DOHH2 (cell line): ENCODE data around the gene ASPSCR1.

Experiments
- H3F3A ChIP-seq: fragments of 200-600 bp; sonication (generic), shearing (Covaris generic); 2 replicates; pipeline ENCODE4 v1.6.0; 2016; ENCODE audit warnings: antibody characterized with exemption, mild to moderate bottlenecking; ENCODE audit not compliant: control insufficient read depth, insufficient read depth
- H3K27ac ChIP-seq: fragments of 200-600 bp; sonication (generic); 2 replicates; pipeline ENCODE4 v1.5.1; 2014; ENCODE audit warnings: low read depth, mild to moderate bottlenecking, low read length, moderate library complexity
- H3K27me3 ChIP-seq: fragments of 200-600 bp; sonication (generic); 2 replicates; pipeline ENCODE4 v1.6.1; 2014; ENCODE audit warnings: mild to moderate bottlenecking, low read length, mixed read lengths; ENCODE audit not compliant: control insufficient read depth
- H3K36me3 ChIP-seq: fragments of 200-600 bp; sonication (generic); 2 replicates; pipeline ENCODE4 v1.6.1; 2014; ENCODE audit warnings: mild to moderate bottlenecking, low read length, moderate library complexity, mixed read lengths; ENCODE audit not compliant: control insufficient read depth
- H3K4me1 ChIP-seq: fragments of 200-600 bp; sonication (generic); 2 replicates; pipeline ENCODE4 v1.6.1; 2014; ENCODE audit warnings: mild to moderate bottlenecking, low read length, mixed read lengths; ENCODE audit not compliant: control insufficient read depth
- H3K4me2 ChIP-seq: fragments of 200-600 bp; sonication (generic); 2 replicates; pipeline ENCODE4 v1.6.0; 2014; ENCODE audit warnings: mild to moderate bottlenecking, low read length, moderate library complexity
- H3K4me3 ChIP-seq: fragments of 200-600 bp; sonication (generic); 2 replicates; pipeline ENCODE4 v1.5.1; 2014; ENCODE audit warnings: mild to moderate bottlenecking, low read length, mixed read lengths
- H3K79me2 ChIP-seq: fragments of 200-600 bp; sonication (generic); 2 replicates; pipeline ENCODE4 v1.6.1; 2014; ENCODE audit warnings: mild to moderate bottlenecking, low read length, mixed read lengths; ENCODE audit not compliant: control insufficient read depth
- H3K9me2 ChIP-seq: fragments of 200-600 bp; sonication (generic); replicated peaks from 2 replicates; pipeline ENCODE4 v1.6.1; 2014; ENCODE audit warnings: mild to moderate bottlenecking, low read length, mixed read lengths; ENCODE audit not compliant: control insufficient read depth
- H3K9me3 ChIP-seq: fragments of 200-600 bp; sonication (generic); 2 replicates; pipeline ENCODE4 v1.6.1; 2014; ENCODE audit warnings: antibody characterized with exemption, low read length, mixed read lengths; ENCODE audit not compliant: control insufficient read depth, insufficient read depth
- H4K20me1 ChIP-seq: fragments of 200-600 bp; sonication (generic); 2 replicates; pipeline ENCODE4 v1.6.0; 2014; ENCODE audit warnings: low read depth, mild to moderate bottlenecking, antibody characterized with exemption, low read length, moderate library complexity; ENCODE audit not compliant: control insufficient read depth, insufficient read depth
- CTCF ChIP-seq: fragments of 200-600 bp; sonication (generic); IDR thresholded peaks from one replicate; pipeline ENCODE4 v1.5.1; 2014; ENCODE audit warnings: antibody characterized with exemption, mild to moderate bottlenecking, low read depth, low read length; ENCODE audit not compliant: poor library complexity, severe bottlenecking
- EZH2phosphoT487 ChIP-seq: fragments of 200-600 bp; sonication (generic); IDR thresholded peaks from 2 replicates; pipeline ENCODE4 v1.6.1; 2017; ENCODE audit warnings: borderline replicate concordance, mild to moderate bottlenecking, antibody characterized with exemption, low read length, moderate library complexity, mixed read lengths

Gene ASPSCR1

DNA sequence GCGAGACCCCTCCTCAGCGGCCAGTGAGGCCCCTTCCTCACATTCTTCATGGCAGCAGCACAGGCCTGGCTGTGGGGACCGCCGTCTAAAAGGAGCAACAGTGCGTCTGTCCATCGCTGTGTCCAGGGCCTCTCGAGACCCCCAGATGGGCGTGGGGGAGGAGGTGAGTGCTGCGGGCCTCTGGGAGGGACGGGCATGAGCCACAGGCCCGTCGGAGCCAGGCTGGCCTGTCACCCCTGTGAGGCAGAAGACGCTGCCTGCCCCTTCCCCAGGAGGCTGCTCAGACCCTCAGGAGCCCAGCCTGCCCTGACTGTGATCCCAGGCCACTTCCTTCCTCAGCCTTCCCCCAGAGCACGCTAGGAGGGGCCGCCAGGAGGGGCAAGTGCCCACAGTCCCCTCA lies 38.2 kb upstream of the ASPSCR1 start:
- no peak overlapping the region for H3K27ac ChIP-seq
- H3K9me2 ChIP-seq = no peaks in the 10 kb centered on the region
- H3K79me2 ChIP-seq = peaks cover 15% of the 10 kb centered on the region

DNA sequence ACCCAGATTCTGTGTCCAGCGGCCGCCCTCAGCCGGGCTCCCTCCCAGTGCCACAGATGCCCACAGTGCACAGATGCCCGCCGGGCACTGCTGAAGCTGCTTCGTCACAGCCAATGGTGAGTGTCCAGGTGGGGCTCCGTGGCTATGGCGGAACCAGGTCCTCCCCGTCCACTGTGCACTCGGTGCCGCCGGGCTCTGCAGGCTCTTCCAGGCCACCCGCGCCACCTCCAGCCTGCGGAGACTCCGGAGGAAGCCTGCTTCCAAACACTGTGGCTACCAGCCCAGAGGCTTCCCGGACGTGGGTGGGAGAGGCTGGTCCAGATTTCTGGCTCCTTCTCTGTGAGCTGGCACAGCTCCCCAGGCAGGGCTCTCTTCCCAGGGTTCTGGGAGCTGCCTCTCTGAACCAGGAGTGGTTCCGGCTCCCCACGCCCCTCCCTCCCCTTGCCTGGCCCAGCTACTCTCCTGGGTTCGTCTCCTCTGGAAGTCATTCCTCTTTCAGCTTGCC lies 37.5 kb upstream of the ASPSCR1 start:
- Histone ChIP-seq H3K4me3 (no peak overlapping the region), H3K27ac (no peak overlapping the region), H3K79me2 (peaks cover 15% of the 10 kb centered on the region), H3K9me2 (no peaks in the 10 kb centered on the region), H4K20me1 (no peaks in the 10 kb centered on the region), H3F3A (peaks cover 6% of the 10 kb centered on the region; the same call in 1 of the 2 replicates), H3K36me3 (peaks cover 9% of the 10 kb centered on the region), H3K4me2 (no peak overlapping the region), H3K27me3 (no peaks in the 10 kb centered on the region), H3K4me1 (peaks cover 38% of the 10 kb centered on the region), H3K9me3 (no peaks in the 10 kb centered on the region)
- TF ChIP-seq CTCF = no peak
- TF ChIP-seq EZH2phosphoT487 = no peak

More for the DNA sequence above, 38.2 kb upstream of the ASPSCR1 start:
- H3K4me2 ChIP-seq = no peak overlapping the region
- TF ChIP-seq CTCF (no peak), EZH2phosphoT487 (no peak)
- no peak overlapping the region for H3K4me3 ChIP-seq
- H4K20me1 ChIP-seq = no peaks in the 10 kb centered on the region
- no peaks in the 10 kb centered on the region for H3K27me3 ChIP-seq
- H3K9me3 ChIP-seq = no peaks in the 10 kb centered on the region
- peaks cover 14% of the 10 kb centered on the region for H3K36me3 ChIP-seq
- peaks cover 6% of the 10 kb centered on the region; the same call in 1 of the 2 replicates for H3F3A ChIP-seq
- peaks cover 38% of the 10 kb centered on the region for H3K4me1 ChIP-seq

- Histone ChIP-seq H3K27ac (no peak overlapping the region), H3K4me1 (peaks cover 36% of the 10 kb centered on the region), H3K4me3 (no peak overlapping the region), H3K36me3 (peaks cover 4% of the 10 kb centered on the region; the same call in 1 of the 2 replicates), H4K20me1 (no peaks in the 10 kb centered on the region), H3K9me3 (no peaks in the 10 kb centered on the region), H3K27me3 (no peaks in the 10 kb centered on the region), H3K79me2 (peaks cover 11% of the 10 kb centered on the region), H3K4me2 (peak overlapping the region; percentile 46), H3F3A (peaks cover 6% of the 10 kb centered on the region; the same call in 1 of the 2 replicates), H3K9me2 (no peaks in the 10 kb centered on the region)
- TF ChIP-seq EZH2phosphoT487 = no peak
- no peak for TF ChIP-seq CTCF
These were observed 36.6 kb upstream of the ASPSCR1 start for GRCh38 chr17:81940538-81941483.
